DND-41 (cell line): ENCODE measurements around the gene SMC1B.
A peak's percentile ranks its signal among the peaks of the same experiment; 100 is the strongest.
"Not testable (repeated sequence)": the region's sequence is repeated elsewhere in the genome, so short reads cannot be mapped to it uniquely, and the experiment has no call there.

Experiments used
- ATAC-seq: fragments of 200-7000 bp; cut with Tn5 transposase; 3 replicates; pipeline ENCODE4 v1.9.1; 2021; ENCODE audit warnings: low read depth; ENCODE audit not compliant: insufficient read depth
- DNase-seq: peaks from one replicate; pipeline ENCODE4 v3.0.0-alpha.2; 2020
- H2AFZ ChIP-seq: 2 replicates; pipeline ENCODE4 v1.6.0; 2012; ENCODE audit warnings: low read depth, low read length
- H3K27ac ChIP-seq: 2 replicates; pipeline ENCODE4 v1.5.1; 2012; ENCODE audit warnings: low read length, inconsistent platforms
- H3K27me3 ChIP-seq: fragments of 200-600 bp; sonication (generic); 2 replicates; pipeline ENCODE4 v1.6.0; 2012; ENCODE audit warnings: low read length, mild to moderate bottlenecking, inconsistent platforms; ENCODE audit not compliant: insufficient read depth, poor library complexity
- H3K36me3 ChIP-seq: 2 replicates; pipeline ENCODE4 v1.5.1; 2012; ENCODE audit warnings: low read length, inconsistent platforms; ENCODE audit not compliant: insufficient read depth
- H3K4me1 ChIP-seq: 2 replicates; pipeline ENCODE4 v1.5.1; 2012; ENCODE audit warnings: mild to moderate bottlenecking, low read length; ENCODE audit not compliant: insufficient read depth
- H3K4me2 ChIP-seq: 2 replicates; pipeline ENCODE4 v1.6.0; 2012; ENCODE audit warnings: mild to moderate bottlenecking, moderate library complexity, low read length, inconsistent platforms; ENCODE audit not compliant: insufficient read depth
- H3K4me3 ChIP-seq, 2 experiments: fragments of 200-600 bp in 1 of 2; shearing (Covaris generic) in 1 of 2; 2 replicates each; pipeline ENCODE4 v1.5.1; 2012 to 2016; ENCODE audit warnings: inconsistent platforms in 2 of 2, low read length in 2 of 2, mild to moderate bottlenecking in 2 of 2, low read depth in 1 of 2, moderate library complexity in 1 of 2
- H3K79me2 ChIP-seq: 2 replicates; pipeline ENCODE4 v1.6.0; 2012; ENCODE audit warnings: low read length, inconsistent platforms; ENCODE audit not compliant: insufficient read depth
- H3K9ac ChIP-seq: 2 replicates; pipeline ENCODE4 v1.6.0; 2012; ENCODE audit warnings: low read depth, mild to moderate bottlenecking, inconsistent platforms, low read length, moderate library complexity
- H3K9me3 ChIP-seq: 2 replicates; pipeline ENCODE4 v1.5.1; 2012; ENCODE audit warnings: low read length, moderate library complexity, mild to moderate bottlenecking, inconsistent platforms; ENCODE audit not compliant: insufficient read depth, severe bottlenecking
- H4K20me1 ChIP-seq: 2 replicates; pipeline ENCODE4 v1.6.0; 2012; ENCODE audit warnings: low read length; ENCODE audit not compliant: insufficient read depth
- EZH2 ChIP-seq: IDR thresholded peaks from 3 replicates; pipeline ENCODE4 v1.6.1; 2012; ENCODE audit warnings: borderline replicate concordance, low read depth, mild to moderate bottlenecking, moderate library complexity, low read length, inconsistent platforms; ENCODE audit not compliant: severe bottlenecking
- TF ChIP-seq, protein P1 (sequence below): IDR thresholded peaks from 2 replicates; pipeline ENCODE4 v1.5.1; 2012; ENCODE audit warnings: borderline replicate concordance, low read length, moderate library complexity, mild to moderate bottlenecking; ENCODE audit not compliant: poor library complexity, severe bottlenecking; ENCODE audit errors: extremely low read depth

The SMC1B gene

DNA sequence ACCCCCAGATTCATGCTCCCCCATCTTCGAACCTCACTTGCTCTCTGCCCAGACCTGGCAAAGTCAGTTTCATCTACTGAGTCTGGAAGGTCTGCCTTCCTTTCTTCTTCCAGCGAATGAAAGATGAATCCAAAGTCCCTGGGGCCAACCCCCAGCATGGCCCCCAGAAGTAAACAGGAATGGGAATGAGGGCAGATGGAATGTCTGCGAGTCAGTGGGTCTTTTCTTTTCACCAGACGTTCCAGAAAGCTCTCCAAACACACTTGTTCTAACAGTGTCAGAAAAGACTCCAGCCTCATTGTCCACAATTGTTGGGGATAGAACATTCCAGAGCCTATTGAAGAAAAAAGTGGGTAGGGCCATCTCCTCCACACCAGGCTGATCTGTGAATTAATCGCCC lies 28.7 kb upstream of the SMC1B start:
- H3K36me3 ChIP-seq = no peaks in the 10 kb centered on the region
- no peak overlapping the region for H3K4me2 ChIP-seq
- H3K4me1 ChIP-seq = no peaks in the 10 kb centered on the region
- H4K20me1 ChIP-seq = no peaks in the 10 kb centered on the region
- DNase-seq (no peak), ATAC-seq (no peak)
- TF ChIP-seq, protein P1, sequence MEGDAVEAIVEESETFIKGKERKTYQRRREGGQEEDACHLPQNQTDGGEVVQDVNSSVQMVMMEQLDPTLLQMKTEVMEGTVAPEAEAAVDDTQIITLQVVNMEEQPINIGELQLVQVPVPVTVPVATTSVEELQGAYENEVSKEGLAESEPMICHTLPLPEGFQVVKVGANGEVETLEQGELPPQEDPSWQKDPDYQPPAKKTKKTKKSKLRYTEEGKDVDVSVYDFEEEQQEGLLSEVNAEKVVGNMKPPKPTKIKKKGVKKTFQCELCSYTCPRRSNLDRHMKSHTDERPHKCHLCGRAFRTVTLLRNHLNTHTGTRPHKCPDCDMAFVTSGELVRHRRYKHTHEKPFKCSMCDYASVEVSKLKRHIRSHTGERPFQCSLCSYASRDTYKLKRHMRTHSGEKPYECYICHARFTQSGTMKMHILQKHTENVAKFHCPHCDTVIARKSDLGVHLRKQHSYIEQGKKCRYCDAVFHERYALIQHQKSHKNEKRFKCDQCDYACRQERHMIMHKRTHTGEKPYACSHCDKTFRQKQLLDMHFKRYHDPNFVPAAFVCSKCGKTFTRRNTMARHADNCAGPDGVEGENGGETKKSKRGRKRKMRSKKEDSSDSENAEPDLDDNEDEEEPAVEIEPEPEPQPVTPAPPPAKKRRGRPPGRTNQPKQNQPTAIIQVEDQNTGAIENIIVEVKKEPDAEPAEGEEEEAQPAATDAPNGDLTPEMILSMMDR = no peak
- TF ChIP-seq EZH2 = no peak
- no peaks in the 10 kb centered on the region for H3K79me2 ChIP-seq
- no peak overlapping the region for H3K4me3 ChIP-seq
- no peaks in the 10 kb centered on the region for H3K9me3 ChIP-seq
- H2AFZ ChIP-seq = no peak overlapping the region
- no peak overlapping the region for H3K27ac ChIP-seq
- no peak overlapping the region for H3K9ac ChIP-seq
- H3K27me3 ChIP-seq = peaks cover 7% of the 10 kb centered on the region

DNA sequence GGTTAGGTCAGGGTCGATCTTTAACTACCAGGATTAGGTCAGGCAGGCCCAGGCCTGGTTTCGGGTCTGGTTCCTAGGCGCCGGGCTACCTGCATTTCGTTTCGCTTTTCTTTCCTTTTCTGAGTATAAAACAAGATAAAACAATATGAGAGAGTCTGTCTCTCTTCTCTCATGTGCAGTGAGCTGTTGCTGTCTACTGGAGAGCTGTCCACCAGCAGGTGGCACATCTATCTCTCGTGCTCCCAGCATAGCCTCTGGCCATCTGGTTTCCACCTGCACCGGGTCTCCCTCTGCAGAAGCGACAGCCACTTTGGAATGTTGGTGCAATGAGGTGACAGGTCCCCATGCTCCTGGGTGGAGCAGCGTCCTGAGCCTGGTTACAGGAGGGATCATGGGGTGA lies 27.7 kb upstream of the SMC1B start:
- TF ChIP-seq EZH2 = no peak
- TF ChIP-seq, protein P1 = peak; percentile 49
- Histone ChIP-seq H3K27ac (no peak overlapping the region), H3K36me3 (no peaks in the 10 kb centered on the region), H3K4me2 (no peak overlapping the region), H3K4me1 (no peaks in the 10 kb centered on the region), H3K79me2 (no peaks in the 10 kb centered on the region), H3K9ac (no peak overlapping the region), H4K20me1 (no peaks in the 10 kb centered on the region), H2AFZ (no peak overlapping the region), H3K9me3 (no peaks in the 10 kb centered on the region), H3K4me3 (no peak overlapping the region), H3K27me3 (peaks cover 7% of the 10 kb centered on the region)
- ATAC-seq (no peak), DNase-seq (peak; percentile 21)

DNA sequence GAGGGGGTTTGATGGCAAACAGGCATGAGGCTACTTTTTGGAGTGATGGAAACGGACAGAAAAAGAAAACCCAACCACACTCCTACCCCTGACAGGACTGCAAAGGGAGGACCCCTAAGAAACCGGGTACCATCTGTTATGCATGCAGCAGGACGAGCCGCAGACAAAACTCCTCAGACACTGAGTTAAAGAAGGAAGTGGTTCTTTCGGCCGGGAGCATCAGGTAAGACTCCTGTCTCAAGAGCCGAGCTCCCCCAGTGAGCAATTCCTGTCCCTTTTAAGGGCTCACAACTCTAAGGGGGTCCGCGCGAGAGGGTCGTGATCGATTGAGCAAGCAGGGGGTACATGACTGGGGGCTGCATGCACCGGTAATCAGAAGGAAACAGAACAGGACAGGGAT lies 27.3 kb upstream of the SMC1B start:
- not testable (repeated sequence) for H4K20me1 ChIP-seq, H3K36me3 ChIP-seq, H3K27ac ChIP-seq, H3K4me2 ChIP-seq, H3K9me3 ChIP-seq, ATAC-seq, H3K9ac ChIP-seq, H3K79me2 ChIP-seq, DNase-seq, H3K4me3 ChIP-seq, H3K27me3 ChIP-seq, H2AFZ ChIP-seq, H3K4me1 ChIP-seq

DNA sequence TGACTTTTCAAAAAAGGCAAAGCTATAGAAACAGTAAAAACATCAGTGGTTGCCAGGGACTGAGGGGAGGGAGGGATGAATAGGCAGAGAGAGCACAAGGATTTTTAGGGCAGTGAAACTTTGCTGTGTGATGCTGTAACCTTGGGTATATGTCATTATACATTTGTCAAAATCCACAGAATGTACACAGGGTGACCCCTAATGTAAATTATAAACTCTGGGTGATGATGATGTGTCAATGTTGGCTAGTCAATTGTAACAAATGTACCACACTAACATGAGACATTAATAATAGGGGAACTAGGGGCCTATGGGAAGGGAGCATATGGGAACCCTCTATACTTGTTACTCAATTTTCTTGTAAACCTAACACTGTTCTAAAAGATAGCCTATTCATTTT lies 24.9 kb upstream of the SMC1B start:
- Histone ChIP-seq H3K9ac (no peak overlapping the region), H3K4me3 (no peak overlapping the region), H2AFZ (no peak overlapping the region), H3K4me2 (no peak overlapping the region), H3K9me3 (no peaks in the 10 kb centered on the region), H3K27me3 (peaks cover 7% of the 10 kb centered on the region), H3K36me3 (no peaks in the 10 kb centered on the region), H3K27ac (no peak overlapping the region), H3K79me2 (no peaks in the 10 kb centered on the region), H3K4me1 (peaks cover 7% of the 10 kb centered on the region), H4K20me1 (no peaks in the 10 kb centered on the region)
- DNase-seq (no peak), ATAC-seq (no peak)
- TF ChIP-seq EZH2 = no peak
- TF ChIP-seq, protein P1 = no peak

- not testable (repeated sequence) for H3K36me3 ChIP-seq, H3K4me3 ChIP-seq, H3K9ac ChIP-seq, ATAC-seq, H3K27ac ChIP-seq, H2AFZ ChIP-seq, H3K27me3 ChIP-seq, H3K4me1 ChIP-seq, H3K9me3 ChIP-seq, H3K4me2 ChIP-seq, DNase-seq, H3K79me2 ChIP-seq, H4K20me1 ChIP-seq
Measured at GRCh38 chr22:45436871-45437517, 23.6 kb upstream of the SMC1B start.
